GM12878 (cell line): Measurements from ENCODE around the gene MYLIP.
A peak's percentile ranks its signal among the peaks of the same experiment; 100 is the strongest.

ENCODE experiments used
- EP300 ChIP-seq, 2 experiments: fragments of 150-350 bp in 1 of 2; IDR thresholded peaks; 2 replicates each; pipeline ENCODE4 v1.6.1; 2011 to 2012; ENCODE audit warnings: low read depth in 2 of 2, low read length in 2 of 2, borderline replicate concordance in 1 of 2, improper control_type of control experiment in 1 of 2, inconsistent platforms in 1 of 2; ENCODE audit not compliant: control insufficient read depth in 1 of 2
- MYC ChIP-seq: IDR thresholded peaks from 2 replicates; pipeline ENCODE4 v1.6.1; 2011; ENCODE audit warnings: mild to moderate bottlenecking, low read length, moderate library complexity, inconsistent platforms; ENCODE audit not compliant: insufficient read depth, insufficient replicate concordance, insufficient read length, severe bottlenecking
- NR2C2 ChIP-seq: IDR thresholded peaks from 2 replicates; pipeline ENCODE4 v1.6.1; 2011; ENCODE audit warnings: borderline replicate concordance, low read depth; ENCODE audit not compliant: control insufficient read depth, insufficient read length
- POLR2A ChIP-seq: IDR thresholded peaks from 2 replicates; pipeline ENCODE4 v1.6.1; 2011; ENCODE audit warnings: low read depth, mild to moderate bottlenecking, low read length
- SUZ12 ChIP-seq: fragments of 200-600 bp; sonication (generic); IDR thresholded peaks from one replicate; pipeline ENCODE4 v1.6.1; 2018; ENCODE audit warnings: antibody characterized with exemption, mild to moderate bottlenecking; ENCODE audit not compliant: unreplicated experiment
- TCF7 ChIP-seq: IDR thresholded peaks from 2 replicates; pipeline ENCODE4 v1.6.1; 2014; ENCODE audit warnings: antibody characterized with exemption, borderline replicate concordance
- ZNF384 ChIP-seq: IDR thresholded peaks from 2 replicates; pipeline ENCODE4 v1.6.1; 2012; ENCODE audit warnings: low read depth, mild to moderate bottlenecking, low read length, improper control_type of control experiment, borderline replicate concordance
- TF ChIP-seq, protein P1 (sequence below): fragments of 450-650 bp; IDR thresholded peaks from 2 replicates; pipeline ENCODE4 v1.6.1; 2017; ENCODE audit warnings: mild to moderate bottlenecking, low read depth, inconsistent platforms; ENCODE audit not compliant: poor library complexity, severe bottlenecking
- TF ChIP-seq, protein P2 (sequence below), 3 experiments: IDR thresholded peaks in 2 of 3; conservative IDR thresholded peaks in 1 of 3; 2 replicates each; pipeline ENCODE4 v1.5.1; 2011; ENCODE audit warnings: low read depth in 3 of 3, low read length in 3 of 3, mild to moderate bottlenecking in 3 of 3, control low read depth in 2 of 3, moderate library complexity in 2 of 3, inconsistent platforms in 1 of 3, mixed read lengths in 1 of 3; ENCODE audit not compliant: control insufficient read depth in 2 of 3, insufficient read depth in 1 of 3; ENCODE audit errors: extremely low read depth in 1 of 3
- TF ChIP-seq, protein P3 (sequence below): fragments of 450-650 bp; formaldehyde crosslinking; IDR thresholded peaks from 2 replicates; pipeline ENCODE4 v1.5.0; 2022; ENCODE audit warnings: mild to moderate bottlenecking, missing genetic modification characterization
- TF ChIP-seq, protein P4 (sequence below): IDR thresholded peaks from 2 replicates; pipeline ENCODE4 v1.6.1; 2011; ENCODE audit warnings: mild to moderate bottlenecking, low read depth, low read length, moderate library complexity; ENCODE audit not compliant: insufficient replicate concordance
- TF ChIP-seq, protein P5 (sequence below): IDR thresholded peaks from 2 replicates; pipeline ENCODE4 v1.6.1; 2012; ENCODE audit warnings: mild to moderate bottlenecking, low read depth, low read length
- TF ChIP-seq, protein P6 (sequence below): fragments of 450-650 bp; IDR thresholded peaks from 2 replicates; pipeline ENCODE4 v1.6.1; 2017; ENCODE audit warnings: mild to moderate bottlenecking

DNA sequence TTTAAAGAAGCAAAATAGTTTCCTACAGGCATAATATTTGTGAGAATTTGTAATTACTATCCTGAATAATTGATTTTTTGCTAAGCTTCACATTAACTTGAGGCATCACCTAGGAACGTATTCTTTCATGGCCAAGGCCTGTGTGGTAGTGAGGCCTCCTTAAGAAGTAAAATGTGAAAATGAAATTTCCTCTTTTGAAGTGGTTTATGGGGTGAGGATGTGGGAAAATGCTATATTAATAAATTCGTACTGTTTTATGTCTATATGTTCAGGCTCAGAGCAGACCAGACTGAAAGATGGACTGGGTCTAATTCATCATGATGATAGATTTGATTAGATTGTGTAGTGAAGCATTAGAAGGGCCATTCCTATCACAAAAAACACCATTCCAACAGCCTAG is 33.1 kb downstream of the MYLIP start:
- TF ChIP-seq NR2C2: no peak
- TF ChIP-seq, protein P1, sequence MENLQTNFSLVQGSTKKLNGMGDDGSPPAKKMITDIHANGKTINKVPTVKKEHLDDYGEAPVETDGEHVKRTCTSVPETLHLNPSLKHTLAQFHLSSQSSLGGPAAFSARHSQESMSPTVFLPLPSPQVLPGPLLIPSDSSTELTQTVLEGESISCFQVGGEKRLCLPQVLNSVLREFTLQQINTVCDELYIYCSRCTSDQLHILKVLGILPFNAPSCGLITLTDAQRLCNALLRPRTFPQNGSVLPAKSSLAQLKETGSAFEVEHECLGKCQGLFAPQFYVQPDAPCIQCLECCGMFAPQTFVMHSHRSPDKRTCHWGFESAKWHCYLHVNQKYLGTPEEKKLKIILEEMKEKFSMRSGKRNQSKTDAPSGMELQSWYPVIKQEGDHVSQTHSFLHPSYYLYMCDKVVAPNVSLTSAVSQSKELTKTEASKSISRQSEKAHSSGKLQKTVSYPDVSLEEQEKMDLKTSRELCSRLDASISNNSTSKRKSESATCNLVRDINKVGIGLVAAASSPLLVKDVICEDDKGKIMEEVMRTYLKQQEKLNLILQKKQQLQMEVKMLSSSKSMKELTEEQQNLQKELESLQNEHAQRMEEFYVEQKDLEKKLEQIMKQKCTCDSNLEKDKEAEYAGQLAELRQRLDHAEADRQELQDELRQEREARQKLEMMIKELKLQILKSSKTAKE: no peak
- no peak for TF ChIP-seq ZNF384
- no peak for TF ChIP-seq MYC
- TF ChIP-seq, protein P2, sequence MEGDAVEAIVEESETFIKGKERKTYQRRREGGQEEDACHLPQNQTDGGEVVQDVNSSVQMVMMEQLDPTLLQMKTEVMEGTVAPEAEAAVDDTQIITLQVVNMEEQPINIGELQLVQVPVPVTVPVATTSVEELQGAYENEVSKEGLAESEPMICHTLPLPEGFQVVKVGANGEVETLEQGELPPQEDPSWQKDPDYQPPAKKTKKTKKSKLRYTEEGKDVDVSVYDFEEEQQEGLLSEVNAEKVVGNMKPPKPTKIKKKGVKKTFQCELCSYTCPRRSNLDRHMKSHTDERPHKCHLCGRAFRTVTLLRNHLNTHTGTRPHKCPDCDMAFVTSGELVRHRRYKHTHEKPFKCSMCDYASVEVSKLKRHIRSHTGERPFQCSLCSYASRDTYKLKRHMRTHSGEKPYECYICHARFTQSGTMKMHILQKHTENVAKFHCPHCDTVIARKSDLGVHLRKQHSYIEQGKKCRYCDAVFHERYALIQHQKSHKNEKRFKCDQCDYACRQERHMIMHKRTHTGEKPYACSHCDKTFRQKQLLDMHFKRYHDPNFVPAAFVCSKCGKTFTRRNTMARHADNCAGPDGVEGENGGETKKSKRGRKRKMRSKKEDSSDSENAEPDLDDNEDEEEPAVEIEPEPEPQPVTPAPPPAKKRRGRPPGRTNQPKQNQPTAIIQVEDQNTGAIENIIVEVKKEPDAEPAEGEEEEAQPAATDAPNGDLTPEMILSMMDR (IDR thresholded peaks at IDR 0.05 in 2 of 3, conservative IDR thresholded peaks at IDR 0.05 in 1 of 3; ENCODE audit: control insufficient read depth in 2 of 3, extremely low read depth in 1 of 3, insufficient read depth in 1 of 3, low read depth in 3 of 3, low read length in 3 of 3): no peak
- TF ChIP-seq, protein P3, sequence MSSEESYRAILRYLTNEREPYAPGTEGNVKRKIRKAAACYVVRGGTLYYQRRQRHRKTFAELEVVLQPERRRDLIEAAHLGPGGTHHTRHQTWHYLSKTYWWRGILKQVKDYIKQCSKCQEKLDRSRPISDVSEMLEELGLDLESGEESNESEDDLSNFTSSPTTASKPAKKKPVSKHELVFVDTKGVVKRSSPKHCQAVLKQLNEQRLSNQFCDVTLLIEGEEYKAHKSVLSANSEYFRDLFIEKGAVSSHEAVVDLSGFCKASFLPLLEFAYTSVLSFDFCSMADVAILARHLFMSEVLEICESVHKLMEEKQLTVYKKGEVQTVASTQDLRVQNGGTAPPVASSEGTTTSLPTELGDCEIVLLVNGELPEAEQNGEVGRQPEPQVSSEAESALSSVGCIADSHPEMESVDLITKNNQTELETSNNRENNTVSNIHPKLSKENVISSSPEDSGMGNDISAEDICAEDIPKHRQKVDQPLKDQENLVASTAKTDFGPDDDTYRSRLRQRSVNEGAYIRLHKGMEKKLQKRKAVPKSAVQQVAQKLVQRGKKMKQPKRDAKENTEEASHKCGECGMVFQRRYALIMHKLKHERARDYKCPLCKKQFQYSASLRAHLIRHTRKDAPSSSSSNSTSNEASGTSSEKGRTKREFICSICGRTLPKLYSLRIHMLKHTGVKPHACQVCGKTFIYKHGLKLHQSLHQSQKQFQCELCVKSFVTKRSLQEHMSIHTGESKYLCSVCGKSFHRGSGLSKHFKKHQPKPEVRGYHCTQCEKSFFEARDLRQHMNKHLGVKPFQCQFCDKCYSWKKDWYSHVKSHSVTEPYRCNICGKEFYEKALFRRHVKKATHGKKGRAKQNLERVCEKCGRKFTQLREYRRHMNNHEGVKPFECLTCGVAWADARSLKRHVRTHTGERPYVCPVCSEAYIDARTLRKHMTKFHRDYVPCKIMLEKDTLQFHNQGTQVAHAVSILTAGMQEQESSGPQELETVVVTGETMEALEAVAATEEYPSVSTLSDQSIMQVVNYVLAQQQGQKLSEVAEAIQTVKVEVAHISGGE (CRISPR knock-in tag): no peak
- TF ChIP-seq EP300 (IDR thresholded peaks at IDR 0.05; ENCODE audit: borderline replicate concordance in 1 of 2, control insufficient read depth in 1 of 2, low read depth in 2 of 2, low read length in 2 of 2): no peak
- TF ChIP-seq TCF7: peak; percentile 96
- TF ChIP-seq SUZ12: no peak
- no peak for TF ChIP-seq POLR2A
- TF ChIP-seq, protein P4, sequence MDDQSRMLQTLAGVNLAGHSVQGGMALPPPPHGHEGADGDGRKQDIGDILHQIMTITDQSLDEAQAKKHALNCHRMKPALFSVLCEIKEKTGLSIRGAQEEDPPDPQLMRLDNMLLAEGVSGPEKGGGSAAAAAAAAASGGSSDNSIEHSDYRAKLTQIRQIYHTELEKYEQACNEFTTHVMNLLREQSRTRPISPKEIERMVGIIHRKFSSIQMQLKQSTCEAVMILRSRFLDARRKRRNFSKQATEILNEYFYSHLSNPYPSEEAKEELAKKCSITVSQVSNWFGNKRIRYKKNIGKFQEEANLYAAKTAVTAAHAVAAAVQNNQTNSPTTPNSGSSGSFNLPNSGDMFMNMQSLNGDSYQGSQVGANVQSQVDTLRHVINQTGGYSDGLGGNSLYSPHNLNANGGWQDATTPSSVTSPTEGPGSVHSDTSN: no peak
- TF ChIP-seq, protein P5, sequence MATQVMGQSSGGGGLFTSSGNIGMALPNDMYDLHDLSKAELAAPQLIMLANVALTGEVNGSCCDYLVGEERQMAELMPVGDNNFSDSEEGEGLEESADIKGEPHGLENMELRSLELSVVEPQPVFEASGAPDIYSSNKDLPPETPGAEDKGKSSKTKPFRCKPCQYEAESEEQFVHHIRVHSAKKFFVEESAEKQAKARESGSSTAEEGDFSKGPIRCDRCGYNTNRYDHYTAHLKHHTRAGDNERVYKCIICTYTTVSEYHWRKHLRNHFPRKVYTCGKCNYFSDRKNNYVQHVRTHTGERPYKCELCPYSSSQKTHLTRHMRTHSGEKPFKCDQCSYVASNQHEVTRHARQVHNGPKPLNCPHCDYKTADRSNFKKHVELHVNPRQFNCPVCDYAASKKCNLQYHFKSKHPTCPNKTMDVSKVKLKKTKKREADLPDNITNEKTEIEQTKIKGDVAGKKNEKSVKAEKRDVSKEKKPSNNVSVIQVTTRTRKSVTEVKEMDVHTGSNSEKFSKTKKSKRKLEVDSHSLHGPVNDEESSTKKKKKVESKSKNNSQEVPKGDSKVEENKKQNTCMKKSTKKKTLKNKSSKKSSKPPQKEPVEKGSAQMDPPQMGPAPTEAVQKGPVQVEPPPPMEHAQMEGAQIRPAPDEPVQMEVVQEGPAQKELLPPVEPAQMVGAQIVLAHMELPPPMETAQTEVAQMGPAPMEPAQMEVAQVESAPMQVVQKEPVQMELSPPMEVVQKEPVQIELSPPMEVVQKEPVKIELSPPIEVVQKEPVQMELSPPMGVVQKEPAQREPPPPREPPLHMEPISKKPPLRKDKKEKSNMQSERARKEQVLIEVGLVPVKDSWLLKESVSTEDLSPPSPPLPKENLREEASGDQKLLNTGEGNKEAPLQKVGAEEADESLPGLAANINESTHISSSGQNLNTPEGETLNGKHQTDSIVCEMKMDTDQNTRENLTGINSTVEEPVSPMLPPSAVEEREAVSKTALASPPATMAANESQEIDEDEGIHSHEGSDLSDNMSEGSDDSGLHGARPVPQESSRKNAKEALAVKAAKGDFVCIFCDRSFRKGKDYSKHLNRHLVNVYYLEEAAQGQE: no peak
- TF ChIP-seq, protein P6, sequence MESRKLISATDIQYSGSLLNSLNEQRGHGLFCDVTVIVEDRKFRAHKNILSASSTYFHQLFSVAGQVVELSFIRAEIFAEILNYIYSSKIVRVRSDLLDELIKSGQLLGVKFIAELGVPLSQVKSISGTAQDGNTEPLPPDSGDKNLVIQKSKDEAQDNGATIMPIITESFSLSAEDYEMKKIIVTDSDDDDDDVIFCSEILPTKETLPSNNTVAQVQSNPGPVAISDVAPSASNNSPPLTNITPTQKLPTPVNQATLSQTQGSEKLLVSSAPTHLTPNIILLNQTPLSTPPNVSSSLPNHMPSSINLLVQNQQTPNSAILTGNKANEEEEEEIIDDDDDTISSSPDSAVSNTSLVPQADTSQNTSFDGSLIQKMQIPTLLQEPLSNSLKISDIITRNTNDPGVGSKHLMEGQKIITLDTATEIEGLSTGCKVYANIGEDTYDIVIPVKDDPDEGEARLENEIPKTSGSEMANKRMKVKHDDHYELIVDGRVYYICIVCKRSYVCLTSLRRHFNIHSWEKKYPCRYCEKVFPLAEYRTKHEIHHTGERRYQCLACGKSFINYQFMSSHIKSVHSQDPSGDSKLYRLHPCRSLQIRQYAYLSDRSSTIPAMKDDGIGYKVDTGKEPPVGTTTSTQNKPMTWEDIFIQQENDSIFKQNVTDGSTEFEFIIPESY: no peak
